ENCODE results near the gene RELA. TPM values are rescaled to one million over a fixed set of nuclear protein-coding genes. Genes with fewer than 3 reads are reported as not detected.

RELA gene
- total and polyA plus RNA-seq, 2 of the 13 experiments (the other 11 are each of a cell fraction or from before 2014, with no cell fraction given) = 21.4 to 40.5 TPM

GRCh38 chr11:65663639-65664200 is 1.0 kb upstream of the RELA start (continued):
- TF ChIP-seq ZIK1 (CRISPR knock-in tag; IDR thresholded peaks at IDR 0.05; ENCODE audit: borderline replicate concordance, low read depth) (no peak), FOXM1 (CRISPR knock-in tag; IDR thresholded peaks at IDR 0.05) (no peak), REPIN1 (CRISPR knock-in tag; IDR thresholded peaks at IDR 0.05; ENCODE audit: borderline replicate concordance, low read depth) (no peak), TAF1 (CRISPR knock-in tag; IDR thresholded peaks at IDR 0.05) (no peak), HOXA9 (CRISPR knock-in tag; IDR thresholded peaks at IDR 0.05; ENCODE audit: borderline replicate concordance) (no peak), ZSCAN20 (CRISPR knock-in tag; IDR thresholded peaks at IDR 0.05; ENCODE audit: borderline replicate concordance) (no peak), SMAD3 (CRISPR knock-in tag; IDR thresholded peaks at IDR 0.05) (no peak), ZNF850 (CRISPR knock-in tag; conservative IDR thresholded peaks at IDR 0.05) (0 out of 2 replicates have a peak, but pooled peaks have one; percentile 5), JUNB (CRISPR knock-in tag; IDR thresholded peaks at IDR 0.05; ENCODE audit: borderline replicate concordance) (no peak), ZNF766 (CRISPR knock-in tag; IDR thresholded peaks at IDR 0.05; ENCODE audit: borderline replicate concordance) (no peak), ZNF235 (CRISPR knock-in tag; IDR thresholded peaks at IDR 0.05; ENCODE audit: borderline replicate concordance) (no peak), RBM39 (IDR thresholded peaks at IDR 0.05; ENCODE audit: low read depth, low read length, poor library complexity, severe bottlenecking) (no peak), PPARG (CRISPR knock-in tag; conservative IDR thresholded peaks at IDR 0.05) (no peak), GTF2F1 (IDR thresholded peaks at IDR 0.05; ENCODE audit: low read length) (no peak), NCOA2 (CRISPR knock-in tag; IDR thresholded peaks at IDR 0.05) (no peak), TEF (CRISPR knock-in tag; IDR thresholded peaks at IDR 0.05) (0 out of 2 replicates have a peak, but pooled peaks have one; percentile 27), ZNF788 (CRISPR knock-in tag; IDR thresholded peaks at IDR 0.05; ENCODE audit: borderline replicate concordance) (0 out of 2 replicates have a peak, but pooled peaks have one; percentile 7), RFX3 (CRISPR knock-in tag; IDR thresholded peaks at IDR 0.05) (no peak)
- TF ChIP-seq, protein P1, sequence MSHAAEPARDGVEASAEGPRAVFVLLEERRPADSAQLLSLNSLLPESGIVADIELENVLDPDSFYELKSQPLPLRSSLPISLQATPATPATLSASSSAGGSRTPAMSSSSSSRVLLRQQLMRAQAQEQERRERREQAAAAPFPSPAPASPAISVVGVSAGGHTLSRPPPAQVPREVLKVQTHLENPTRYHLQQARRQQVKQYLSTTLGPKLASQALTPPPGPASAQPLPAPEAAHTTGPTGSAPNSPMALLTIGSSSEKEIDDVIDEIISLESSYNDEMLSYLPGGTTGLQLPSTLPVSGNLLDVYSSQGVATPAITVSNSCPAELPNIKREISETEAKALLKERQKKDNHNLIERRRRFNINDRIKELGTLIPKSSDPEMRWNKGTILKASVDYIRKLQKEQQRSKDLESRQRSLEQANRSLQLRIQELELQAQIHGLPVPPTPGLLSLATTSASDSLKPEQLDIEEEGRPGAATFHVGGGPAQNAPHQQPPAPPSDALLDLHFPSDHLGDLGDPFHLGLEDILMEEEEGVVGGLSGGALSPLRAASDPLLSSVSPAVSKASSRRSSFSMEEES (CRISPR knock-in tag; IDR thresholded peaks at IDR 0.05) = no peak
- TF ChIP-seq, protein P2, sequence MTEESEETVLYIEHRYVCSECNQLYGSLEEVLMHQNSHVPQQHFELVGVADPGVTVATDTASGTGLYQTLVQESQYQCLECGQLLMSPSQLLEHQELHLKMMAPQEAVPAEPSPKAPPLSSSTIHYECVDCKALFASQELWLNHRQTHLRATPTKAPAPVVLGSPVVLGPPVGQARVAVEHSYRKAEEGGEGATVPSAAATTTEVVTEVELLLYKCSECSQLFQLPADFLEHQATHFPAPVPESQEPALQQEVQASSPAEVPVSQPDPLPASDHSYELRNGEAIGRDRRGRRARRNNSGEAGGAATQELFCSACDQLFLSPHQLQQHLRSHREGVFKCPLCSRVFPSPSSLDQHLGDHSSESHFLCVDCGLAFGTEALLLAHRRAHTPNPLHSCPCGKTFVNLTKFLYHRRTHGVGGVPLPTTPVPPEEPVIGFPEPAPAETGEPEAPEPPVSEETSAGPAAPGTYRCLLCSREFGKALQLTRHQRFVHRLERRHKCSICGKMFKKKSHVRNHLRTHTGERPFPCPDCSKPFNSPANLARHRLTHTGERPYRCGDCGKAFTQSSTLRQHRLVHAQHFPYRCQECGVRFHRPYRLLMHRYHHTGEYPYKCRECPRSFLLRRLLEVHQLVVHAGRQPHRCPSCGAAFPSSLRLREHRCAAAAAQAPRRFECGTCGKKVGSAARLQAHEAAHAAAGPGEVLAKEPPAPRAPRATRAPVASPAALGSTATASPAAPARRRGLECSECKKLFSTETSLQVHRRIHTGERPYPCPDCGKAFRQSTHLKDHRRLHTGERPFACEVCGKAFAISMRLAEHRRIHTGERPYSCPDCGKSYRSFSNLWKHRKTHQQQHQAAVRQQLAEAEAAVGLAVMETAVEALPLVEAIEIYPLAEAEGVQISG (CRISPR knock-in tag; IDR thresholded peaks at IDR 0.05) = no peak
- TF ChIP-seq, protein P3, sequence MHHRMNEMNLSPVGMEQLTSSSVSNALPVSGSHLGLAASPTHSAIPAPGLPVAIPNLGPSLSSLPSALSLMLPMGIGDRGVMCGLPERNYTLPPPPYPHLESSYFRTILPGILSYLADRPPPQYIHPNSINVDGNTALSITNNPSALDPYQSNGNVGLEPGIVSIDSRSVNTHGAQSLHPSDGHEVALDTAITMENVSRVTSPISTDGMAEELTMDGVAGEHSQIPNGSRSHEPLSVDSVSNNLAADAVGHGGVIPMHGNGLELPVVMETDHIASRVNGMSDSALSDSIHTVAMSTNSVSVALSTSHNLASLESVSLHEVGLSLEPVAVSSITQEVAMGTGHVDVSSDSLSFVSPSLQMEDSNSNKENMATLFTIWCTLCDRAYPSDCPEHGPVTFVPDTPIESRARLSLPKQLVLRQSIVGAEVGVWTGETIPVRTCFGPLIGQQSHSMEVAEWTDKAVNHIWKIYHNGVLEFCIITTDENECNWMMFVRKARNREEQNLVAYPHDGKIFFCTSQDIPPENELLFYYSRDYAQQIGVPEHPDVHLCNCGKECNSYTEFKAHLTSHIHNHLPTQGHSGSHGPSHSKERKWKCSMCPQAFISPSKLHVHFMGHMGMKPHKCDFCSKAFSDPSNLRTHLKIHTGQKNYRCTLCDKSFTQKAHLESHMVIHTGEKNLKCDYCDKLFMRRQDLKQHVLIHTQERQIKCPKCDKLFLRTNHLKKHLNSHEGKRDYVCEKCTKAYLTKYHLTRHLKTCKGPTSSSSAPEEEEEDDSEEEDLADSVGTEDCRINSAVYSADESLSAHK (CRISPR knock-in tag; IDR thresholded peaks at IDR 0.05; ENCODE audit: borderline replicate concordance) = no peak

All from HepG2 (cell line).